Inflammatory macrophage (primary cell): ENCODE measurements around the gene BATF.
"Not testable (repeated sequence)": the region's sequence is repeated elsewhere in the genome, so short reads cannot be mapped to it uniquely, and the experiment has no call there.

Experiments used
- DNase-seq, 2 donors: peaks; one replicate each; pipeline ENCODE4 v3.0.0-alpha.2; 2020 to 2022
- total RNA-seq, 18 experiments: gene quantifications; one replicate each; lab custom pipeline; 2026; ENCODE audit warnings: mixed read lengths in 6 of 18, inconsistent platforms in 2 of 18; lab: John Stamatoyannopoulos, UW

The BATF gene
- 2.3 to 17.1 (median 5.0) reads per million in 18 experiments for total RNA-seq

- DNase-seq, result peak; percentile 49 to 50
Measured at GRCh38 chr14:75522224-75522982, at the start of gene BATF. Gene BATF (plus strand): TSS chr14:75522469. CDS start chr14:75522683, 214 bp downstream.

GRCh38 chr14:75474127-75474526 is 48.1 kb upstream of the BATF start:
- not testable (repeated sequence) for DNase-seq

GRCh38 chr14:75476274-75476995 is 45.8 kb upstream of the BATF start:
- DNase-seq, result no peak

GRCh38 chr14:75477881-75478280 is 44.4 kb upstream of the BATF start:
- no peak for DNase-seq

- peak in 1 of 2 donors; percentile 6 for DNase-seq
Measured at GRCh38 chr14:75479770-75480600, 42.3 kb upstream of the BATF start.

GRCh38 chr14:75482366-75482765 is 39.9 kb upstream of the BATF start:
- no peak for DNase-seq

- DNase-seq, result no peak
Measured at GRCh38 chr14:75484711-75485429, 37.4 kb upstream of the BATF start.

GRCh38 chr14:75486318-75486717 is 36.0 kb upstream of the BATF start:
- DNase-seq, result no peak

- no peak for DNase-seq
Measured at GRCh38 chr14:75487155-75487671, 35.1 kb upstream of the BATF start.

- no peak for DNase-seq
Measured at GRCh38 chr14:75489480-75489837, 32.8 kb upstream of the BATF start.

GRCh38 chr14:75491376-75491978 is 30.8 kb upstream of the BATF start:
- no peak for DNase-seq

GRCh38 chr14:75492832-75493591 is 29.3 kb upstream of the BATF start:
- DNase-seq, result no peak

GRCh38 chr14:75493592-75494087 is 28.6 kb upstream of the BATF start:
- no peak for DNase-seq

- DNase-seq, result peak in 1 of 2 donors; percentile 31
Measured at GRCh38 chr14:75494896-75495295, 27.4 kb upstream of the BATF start.

- DNase-seq, result no peak
Measured at GRCh38 chr14:75495399-75495798, 26.9 kb upstream of the BATF start.

GRCh38 chr14:75495882-75496281 is 26.4 kb upstream of the BATF start:
- DNase-seq, result peak; percentile 28 to 55

GRCh38 chr14:75496755-75497154 is 25.5 kb upstream of the BATF start:
- DNase-seq, result peak in 1 of 2 donors; percentile 10

GRCh38 chr14:75497191-75497590 is 25.1 kb upstream of the BATF start:
- DNase-seq, result peak; percentile 74 to 88

- no peak for DNase-seq
Measured at GRCh38 chr14:75497701-75498100, 24.6 kb upstream of the BATF start.

GRCh38 chr14:75499084-75499875 is 23.0 kb upstream of the BATF start:
- DNase-seq, result no peak
